Lung (tissue), 12 donors: ENCODE data around the gene ZNF568. TPM values are rescaled to one million over a fixed set of nuclear protein-coding genes. Genes with fewer than 3 reads are reported as not detected.

Experiments
- ATAC-seq: fragments of 200-7000 bp; cut with Tn5 transposase; one replicate; pipeline ENCODE4 v1.9.1; 2020; ENCODE audit warnings: moderate number of reproducible peaks; ENCODE audit not compliant: insufficient read depth, low FRiP score
- DNase-seq, 3 donors: peaks; one replicate each; pipeline ENCODE4 v3.0.0-alpha.2; 2013 to 2017
- H3K27ac ChIP-seq, 2 donors: one replicate each; pipeline ENCODE4 v1.5.1; 2013; ENCODE audit warnings: mild to moderate bottlenecking in 2 of 2, moderate library complexity in 2 of 2, control low read depth in 1 of 2, inconsistent platforms in 1 of 2, low read depth in 1 of 2, low read length in 1 of 2
- H3K27me3 ChIP-seq, 3 donors: one replicate each; pipeline ENCODE4 v1.5.1; 2013; ENCODE audit warnings: low read length in 2 of 3; ENCODE audit not compliant: control insufficient read depth in 3 of 3, insufficient read depth in 3 of 3
- H3K36me3 ChIP-seq, 4 donors: one replicate each; pipeline ENCODE4 v1.5.1; 2013; ENCODE audit warnings: low read length in 4 of 4, mild to moderate bottlenecking in 1 of 4, moderate library complexity in 1 of 4; ENCODE audit not compliant: control insufficient read depth in 4 of 4, insufficient read depth in 4 of 4
- H3K4me1 ChIP-seq, 5 donors: one replicate each; pipeline ENCODE4 v1.5.1; 2013; ENCODE audit warnings: low read length in 5 of 5, mild to moderate bottlenecking in 2 of 5, moderate library complexity in 1 of 5; ENCODE audit not compliant: control insufficient read depth in 5 of 5, insufficient read depth in 5 of 5
- H3K4me3 ChIP-seq: one replicate; pipeline ENCODE4 v1.5.1; 2013; ENCODE audit warnings: mild to moderate bottlenecking, control low read depth, moderate library complexity
- H3K9ac ChIP-seq, 2 donors: one replicate each; pipeline ENCODE4 v1.5.1; 2013; ENCODE audit warnings: low read length in 2 of 2, control low read depth in 1 of 2; ENCODE audit not compliant: insufficient read depth in 1 of 2
- H3K9me3 ChIP-seq, 4 donors: one replicate each; pipeline ENCODE4 v1.5.1; 2013; ENCODE audit warnings: low read length in 3 of 4, mild to moderate bottlenecking in 1 of 4, moderate library complexity in 1 of 4; ENCODE audit not compliant: control insufficient read depth in 4 of 4, insufficient read depth in 3 of 4
- WGBS, 2 donors: extraction: QIAGEN DNeasy Blood & Tissue Kit; methylation state at CpG; one replicate each; pipeline ENCODE4 v1.1.7; 2013; 5-methylcytosine and 5-hydroxymethylcytosine counted together
- polyA plus RNA-seq, 2 donors: library from polyadenylated mRNA; stranded (reverse); fragments of 200-250 nt; gene quantifications; one replicate each; pipeline ENCODE4 v1.2.1, GENCODE V29; 2013
- total RNA-seq, 2 donors: library from RNA; depleted of rRNA in 1 of 2; stranded (reverse); fragments of >200 nt in 1 of 2; gene quantifications; one replicate each; pipeline ENCODE4 v1.2.1, GENCODE V29; 2014 to 2021
- TF ChIP-seq, protein P1 (sequence below): IDR thresholded peaks from 2 replicates; pipeline ENCODE4 v1.5.1; 2012; ENCODE audit warnings: mild to moderate bottlenecking; ENCODE audit errors: control extremely low read depth, extremely low read depth
- donor health status: control.
- donor health status: control.
- donor health status: Bipolar disorder and iron deficiency.
- donor health status: healthy.
- donor health status: DM: yes; HTN: yes; CAD: no.

The ZNF568 gene
- total and polyA plus RNA-seq, 4 donors, result 2.5 to 25.3 (median 6.1) TPM

DNA sequence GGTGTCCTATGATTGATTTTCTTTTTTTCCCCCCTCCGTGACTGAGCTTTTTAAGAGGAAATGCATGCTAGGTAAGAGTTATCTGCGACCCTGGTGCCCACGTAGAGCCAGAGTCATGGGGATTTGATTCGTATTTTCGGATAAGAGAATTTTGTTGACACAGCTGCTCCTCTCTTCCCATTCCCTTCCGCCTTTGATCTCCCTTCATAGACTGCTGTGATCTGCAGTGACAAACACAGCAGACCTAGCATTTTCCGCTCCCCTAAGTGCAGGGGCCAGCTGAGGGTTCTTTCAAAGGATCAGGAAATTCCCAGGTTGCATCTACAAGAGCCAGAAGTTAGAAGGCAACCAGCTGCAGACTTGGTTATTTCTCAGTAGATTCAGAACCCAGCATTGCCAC is 70.5 kb downstream of the ZNF568 start:
- no peaks in the 10 kb centered on the region for H3K27me3 ChIP-seq
- no peak overlapping the region for H3K27ac ChIP-seq
- peaks cover 0 to 23% (median 0%) of the 10 kb centered on the region in 4 donors for H3K9me3 ChIP-seq
- ATAC-seq, result no peak
- WGBS, 2 donors, result 70 to 76% methylated on average over 7 of the region's 7 CpGs
- H3K4me3 ChIP-seq, result no peak overlapping the region
- H3K4me1 ChIP-seq, result no peaks in the 10 kb centered on the region
- H3K9ac ChIP-seq, result no peak overlapping the region
- peaks cover 2 to 16% (median 12%) of the 10 kb centered on the region in 4 donors for H3K36me3 ChIP-seq
- DNase-seq, result no peak
- TF ChIP-seq, protein P1, sequence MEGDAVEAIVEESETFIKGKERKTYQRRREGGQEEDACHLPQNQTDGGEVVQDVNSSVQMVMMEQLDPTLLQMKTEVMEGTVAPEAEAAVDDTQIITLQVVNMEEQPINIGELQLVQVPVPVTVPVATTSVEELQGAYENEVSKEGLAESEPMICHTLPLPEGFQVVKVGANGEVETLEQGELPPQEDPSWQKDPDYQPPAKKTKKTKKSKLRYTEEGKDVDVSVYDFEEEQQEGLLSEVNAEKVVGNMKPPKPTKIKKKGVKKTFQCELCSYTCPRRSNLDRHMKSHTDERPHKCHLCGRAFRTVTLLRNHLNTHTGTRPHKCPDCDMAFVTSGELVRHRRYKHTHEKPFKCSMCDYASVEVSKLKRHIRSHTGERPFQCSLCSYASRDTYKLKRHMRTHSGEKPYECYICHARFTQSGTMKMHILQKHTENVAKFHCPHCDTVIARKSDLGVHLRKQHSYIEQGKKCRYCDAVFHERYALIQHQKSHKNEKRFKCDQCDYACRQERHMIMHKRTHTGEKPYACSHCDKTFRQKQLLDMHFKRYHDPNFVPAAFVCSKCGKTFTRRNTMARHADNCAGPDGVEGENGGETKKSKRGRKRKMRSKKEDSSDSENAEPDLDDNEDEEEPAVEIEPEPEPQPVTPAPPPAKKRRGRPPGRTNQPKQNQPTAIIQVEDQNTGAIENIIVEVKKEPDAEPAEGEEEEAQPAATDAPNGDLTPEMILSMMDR, result no peak

DNA sequence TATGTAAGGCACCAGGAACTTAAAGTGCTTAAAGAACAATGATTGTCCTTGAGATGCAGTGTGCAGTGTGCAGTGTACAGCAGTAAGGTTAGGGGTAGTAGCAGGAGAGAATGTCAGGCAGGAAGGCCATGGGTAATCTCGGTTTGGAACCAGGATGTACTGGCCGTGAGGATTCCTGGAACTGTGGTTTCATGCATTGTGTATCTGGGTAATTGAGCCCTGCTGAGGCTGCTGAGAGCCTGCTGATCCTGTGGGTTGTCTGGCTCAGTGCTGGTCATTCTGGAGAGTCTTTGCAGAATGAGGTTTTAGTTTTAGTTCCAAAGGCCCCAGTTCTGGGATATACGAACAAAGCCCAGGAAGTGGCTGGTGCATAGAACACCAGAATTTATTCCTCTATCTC is 71.0 kb downstream of the ZNF568 start:
- Histone ChIP-seq H3K4me3 (no peak overlapping the region), H3K36me3 (peaks cover 4 to 19% (median 14%) of the 10 kb centered on the region in 4 donors), H3K27me3 (no peaks in the 10 kb centered on the region), H3K4me1 (no peaks in the 10 kb centered on the region), H3K9me3 (peaks cover 0 to 27% (median 0%) of the 10 kb centered on the region in 4 donors), H3K9ac (no peak overlapping the region), H3K27ac (no peak overlapping the region)
- TF ChIP-seq, protein P1, result no peak
- DNase-seq (no peak), ATAC-seq (no peak)
- WGBS, 2 donors, result 60 to 68% methylated on average over 3 of the region's 3 CpGs

DNA sequence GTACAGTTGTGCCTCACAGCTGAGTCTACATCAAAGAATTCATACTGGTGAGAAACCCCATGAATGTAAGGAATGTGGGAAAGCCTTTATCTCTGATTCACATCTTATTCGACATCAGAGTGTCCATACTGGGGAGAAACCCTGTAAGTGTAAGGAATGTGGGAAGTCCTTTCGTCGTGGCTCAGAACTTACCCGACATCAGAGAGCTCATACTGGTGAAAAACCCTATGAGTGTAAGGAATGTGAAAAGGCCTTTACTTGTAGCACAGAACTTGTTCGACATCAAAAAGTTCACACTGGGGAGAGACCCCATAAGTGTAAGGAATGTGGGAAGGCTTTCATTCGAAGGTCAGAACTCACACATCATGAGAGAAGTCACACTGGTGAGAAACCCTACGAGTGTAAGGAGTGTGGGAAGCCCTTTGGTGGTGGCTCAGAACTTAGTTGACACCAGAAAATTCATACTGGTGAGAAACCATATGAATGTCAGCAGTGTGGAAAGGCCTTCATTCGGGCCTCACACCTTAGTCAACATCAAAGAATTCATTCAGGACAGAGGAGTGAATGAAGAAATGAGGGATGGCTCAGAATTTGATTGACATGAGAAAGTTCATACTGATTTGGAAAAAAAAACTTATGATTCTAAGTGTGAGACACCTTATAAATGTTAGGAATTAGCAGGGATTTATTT is 81.2 kb downstream of the ZNF568 start:
- TF ChIP-seq, protein P1, result no peak
- Histone ChIP-seq H3K9ac (no peak overlapping the region), H3K27me3 (no peaks in the 10 kb centered on the region), H3K27ac (no peak overlapping the region), H3K36me3 (peaks cover 11 to 43% (median 29%) of the 10 kb centered on the region in 4 donors), H3K9me3 (peaks cover 2 to 23% (median 12%) of the 10 kb centered on the region in 4 donors), H3K4me3 (no peak overlapping the region), H3K4me1 (no peaks in the 10 kb centered on the region)
- 89% methylated on average over 8 of the region's 8 CpGs for WGBS, 2 donors
- ATAC-seq, result no peak
- no peak for DNase-seq

DNA sequence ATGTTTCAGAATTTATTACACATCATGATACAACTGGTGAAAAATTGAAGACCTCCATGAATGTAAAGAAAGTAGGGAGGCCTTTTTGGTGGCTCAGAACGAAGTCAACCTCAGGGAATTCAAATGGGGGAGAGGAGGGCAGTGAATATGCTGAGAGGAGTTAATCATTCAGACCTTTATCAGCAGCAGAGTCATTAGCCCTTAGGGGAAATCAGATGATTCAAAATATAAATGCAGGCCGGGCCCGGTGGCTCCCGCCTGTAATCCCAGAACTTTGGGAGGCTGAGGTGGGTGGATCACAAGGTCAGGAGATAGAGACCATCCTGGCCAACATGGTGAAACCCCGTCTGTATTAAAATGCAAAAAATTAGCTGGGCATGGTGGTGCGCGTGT is 81.7 kb downstream of the ZNF568 start:
- 89 to 90% methylated on average over 7 of the region's 7 CpGs for WGBS, 2 donors
- ATAC-seq, result no peak
- peaks cover 10 to 38% (median 24%) of the 10 kb centered on the region in 4 donors for H3K36me3 ChIP-seq
- TF ChIP-seq, protein P1, result no peak
- DNase-seq, result no peak
- no peaks in the 10 kb centered on the region for H3K4me1 ChIP-seq
- no peak overlapping the region for H3K9ac ChIP-seq
- H3K9me3 ChIP-seq, result peaks cover 2 to 24% (median 12%) of the 10 kb centered on the region in 4 donors
- no peak overlapping the region for H3K4me3 ChIP-seq
- no peaks in the 10 kb centered on the region for H3K27me3 ChIP-seq
- no peak overlapping the region for H3K27ac ChIP-seq
